Ectodermal cell (in vitro differentiated cells): ENCODE results near the gene RGS3.

Experiments used
- H3K27ac ChIP-seq: 2 replicates; pipeline ENCODE4 v1.7.0; 2013; ENCODE audit warnings: mild to moderate bottlenecking, low read depth, low read length; ENCODE audit not compliant: insufficient read depth, poor library complexity, severe bottlenecking
- H3K27me3 ChIP-seq: 2 replicates; pipeline ENCODE4 v1.7.0; 2013; ENCODE audit warnings: mild to moderate bottlenecking, low read length; ENCODE audit not compliant: insufficient read depth, control insufficient read depth, poor library complexity, severe bottlenecking
- H3K36me3 ChIP-seq: one replicate; pipeline ENCODE4 v1.7.0; 2013; ENCODE audit warnings: low read length; ENCODE audit not compliant: control insufficient read depth, insufficient read depth
- H3K4me1 ChIP-seq: one replicate; pipeline ENCODE4 v1.7.0; 2013; ENCODE audit warnings: low read length; ENCODE audit not compliant: control insufficient read depth, insufficient read depth
- H3K4me3 ChIP-seq: 2 replicates; pipeline ENCODE4 v1.7.0; 2013; ENCODE audit warnings: low read depth, low read length, control low read depth; ENCODE audit not compliant: insufficient read depth
- H3K9me3 ChIP-seq: 2 replicates; pipeline ENCODE4 v1.7.0; 2013; ENCODE audit warnings: mild to moderate bottlenecking, low read length, moderate library complexity; ENCODE audit not compliant: control insufficient read depth
- WGBS, 2 experiments: methylation state at CpG; one replicate each; pipeline ENCODE4 v1.1.7; 2013; ENCODE audit warnings: missing lambda C conversion rate in 2 of 2; 5-methylcytosine and 5-hydroxymethylcytosine counted together

The RGS3 gene

GRCh38 chr9:113598451-113598850 is 134.9 kb downstream of the RGS3 start:
- Histone ChIP-seq H3K27me3 (no peaks in the 10 kb centered on the region), H3K4me3 (no peak overlapping the region), H3K27ac (no peak overlapping the region), H3K36me3 (peaks cover 10% of the 10 kb centered on the region), H3K4me1 (peaks cover 46% of the 10 kb centered on the region), H3K9me3 (no peaks in the 10 kb centered on the region)
- 92 to 93% methylated on average over 2 of the region's 2 CpGs for WGBS, 2 experiments

GRCh38 chr9:113598883-113599282 is 135.4 kb downstream of the RGS3 start:
- 92 to 94% methylated on average over 5 of the region's 5 CpGs for WGBS, 2 experiments
- Histone ChIP-seq H3K27ac (no peak overlapping the region), H3K27me3 (no peaks in the 10 kb centered on the region), H3K36me3 (peaks cover 10% of the 10 kb centered on the region), H3K9me3 (no peaks in the 10 kb centered on the region), H3K4me1 (peaks cover 44% of the 10 kb centered on the region), H3K4me3 (no peak overlapping the region)

GRCh38 chr9:113599646-113600022 is 136.1 kb downstream of the RGS3 start:
- Histone ChIP-seq H3K4me1 (peaks cover 44% of the 10 kb centered on the region), H3K36me3 (peaks cover 10% of the 10 kb centered on the region), H3K27me3 (no peaks in the 10 kb centered on the region), H3K27ac (no peak overlapping the region), H3K4me3 (no peak overlapping the region), H3K9me3 (no peaks in the 10 kb centered on the region)
- 57 to 69% methylated on average over 5 of the region's 5 CpGs for WGBS, 2 experiments

GRCh38 chr9:113600023-113600823 is 136.7 kb downstream of the RGS3 start:
- peaks cover 10% of the 10 kb centered on the region for H3K36me3 ChIP-seq
- no peaks in the 10 kb centered on the region for H3K9me3 ChIP-seq
- WGBS, 2 experiments, result 89 to 90% methylated on average over 12 of the region's 12 CpGs
- H3K27ac ChIP-seq, result no peak overlapping the region
- H3K27me3 ChIP-seq, result no peaks in the 10 kb centered on the region
- peaks cover 38% of the 10 kb centered on the region for H3K4me1 ChIP-seq
- H3K4me3 ChIP-seq, result no peak overlapping the region

GRCh38 chr9:113600871-113601614 is 137.5 kb downstream of the RGS3 start:
- H3K27me3 ChIP-seq, result no peaks in the 10 kb centered on the region
- H3K4me1 ChIP-seq, result peaks cover 35% of the 10 kb centered on the region
- no peak overlapping the region for H3K27ac ChIP-seq
- H3K4me3 ChIP-seq, result no peak overlapping the region
- WGBS, 2 experiments, result 81 to 90% methylated on average over 5 of the region's 5 CpGs
- peaks cover 10% of the 10 kb centered on the region for H3K36me3 ChIP-seq
- no peaks in the 10 kb centered on the region for H3K9me3 ChIP-seq

- H3K36me3 ChIP-seq, result peaks cover 8% of the 10 kb centered on the region
- H3K27ac ChIP-seq, result no peak overlapping the region
- H3K27me3 ChIP-seq, result no peaks in the 10 kb centered on the region
- H3K4me3 ChIP-seq, result no peak overlapping the region
- H3K9me3 ChIP-seq, result no peaks in the 10 kb centered on the region
- H3K4me1 ChIP-seq, result peaks cover 35% of the 10 kb centered on the region
- WGBS, 2 experiments, result 95 to 96% methylated on average over 5 of the region's 5 CpGs
Observed at GRCh38 chr9:113601656-113602055, 138.1 kb downstream of the RGS3 start.

GRCh38 chr9:113602126-113603047 is 138.9 kb downstream of the RGS3 start:
- 42 to 45% methylated on average over 17 of the region's 17 CpGs for WGBS, 2 experiments
- no peak overlapping the region for H3K27ac ChIP-seq
- no peaks in the 10 kb centered on the region for H3K27me3 ChIP-seq
- H3K36me3 ChIP-seq, result peaks cover 1% of the 10 kb centered on the region
- H3K9me3 ChIP-seq, result no peaks in the 10 kb centered on the region
- peaks cover 35% of the 10 kb centered on the region for H3K4me1 ChIP-seq
- H3K4me3 ChIP-seq, result no peak overlapping the region

GRCh38 chr9:113603048-113603375 is 139.5 kb downstream of the RGS3 start:
- H3K4me3 ChIP-seq, result no peak overlapping the region
- H3K27ac ChIP-seq, result no peak overlapping the region
- 85 to 86% methylated on average over 5 to 8 of the region's 8 CpGs for WGBS, 2 experiments

GRCh38 chr9:113603773-113604172 is 140.2 kb downstream of the RGS3 start:
- Histone ChIP-seq H3K9me3 (no peaks in the 10 kb centered on the region), H3K27me3 (no peaks in the 10 kb centered on the region), H3K27ac (no peak overlapping the region), H3K4me3 (no peak overlapping the region), H3K36me3 (no peaks in the 10 kb centered on the region), H3K4me1 (peaks cover 35% of the 10 kb centered on the region)
- WGBS, 2 experiments, result 77 to 85% methylated on average over 4 to 5 of the region's 5 CpGs

More at GRCh38 chr9:113603048-113603375, 139.5 kb downstream of the RGS3 start:
- Histone ChIP-seq H3K27me3 (no peaks in the 10 kb centered on the region), H3K9me3 (no peaks in the 10 kb centered on the region), H3K36me3 (no peaks in the 10 kb centered on the region), H3K4me1 (peaks cover 35% of the 10 kb centered on the region)

- Histone ChIP-seq H3K27ac (no peak overlapping the region), H3K4me1 (peaks cover 35% of the 10 kb centered on the region), H3K36me3 (no peaks in the 10 kb centered on the region), H3K4me3 (no peak overlapping the region), H3K9me3 (no peaks in the 10 kb centered on the region), H3K27me3 (no peaks in the 10 kb centered on the region)
- 92 to 93% methylated on average over 3 of the region's 3 CpGs for WGBS, 2 experiments
Observed at GRCh38 chr9:113604393-113604792, 140.9 kb downstream of the RGS3 start.
